Nephron (organoid): ENCODE results near the gene PIP4K2A.

Source experiments
- H3K27ac Mint-ChIP-seq, 3 experiments: 2 replicates each; pipeline ENCODE4 v1.8.0; 2020; ENCODE audit warnings: mixed read lengths in 3 of 3, mild to moderate bottlenecking in 2 of 3, moderate library complexity in 1 of 3
- H3K27me3 Mint-ChIP-seq: 2 replicates; pipeline ENCODE4 v1.8.0; 2021; ENCODE audit warnings: low read depth, mild to moderate bottlenecking, moderate library complexity, mixed read lengths
- H3K36me3 Mint-ChIP-seq: 2 replicates; pipeline ENCODE4 v1.8.0; 2020; ENCODE audit warnings: low read depth, mixed read lengths
- H3K4me1 Mint-ChIP-seq: 2 replicates; pipeline ENCODE4 v1.8.0; 2020; ENCODE audit warnings: mixed read lengths
- H3K4me3 Mint-ChIP-seq, 3 experiments: 2 replicates each; pipeline ENCODE4 v1.8.0; 2020; ENCODE audit warnings: mild to moderate bottlenecking in 3 of 3, mixed read lengths in 3 of 3, moderate library complexity in 2 of 3
- H3K9me3 Mint-ChIP-seq: 2 replicates; pipeline ENCODE4 v1.8.0; 2020; ENCODE audit warnings: mixed read lengths
- CTCF ChIP-seq, 3 experiments: fragments of 200-600 bp; sonication (generic); IDR thresholded peaks; one replicate each; pipeline ENCODE4 v1.5.0; 2021; ENCODE audit warnings: antibody characterized with exemption in 3 of 3; ENCODE audit not compliant: unreplicated experiment in 3 of 3

The PIP4K2A gene

GRCh38 chr10:22588462-22588861 is 125.9 kb downstream of the PIP4K2A start:
- H3K4me3 Mint-ChIP-seq = no peak overlapping the region

GRCh38 chr10:22583683-22584082 is 130.7 kb downstream of the PIP4K2A start:
- H3K36me3 Mint-ChIP-seq = peaks cover 23% of the 10 kb centered on the region
- TF ChIP-seq CTCF (IDR thresholded peaks at IDR 0.05; ENCODE audit: unreplicated experiment in 3 of 3) = no peak
- peaks cover 4% of the 10 kb centered on the region for H3K27me3 Mint-ChIP-seq
- H3K27ac Mint-ChIP-seq = no peak overlapping the region
- no peak overlapping the region for H3K4me3 Mint-ChIP-seq
- H3K4me1 Mint-ChIP-seq = peaks cover 6% of the 10 kb centered on the region
- H3K9me3 Mint-ChIP-seq = no peaks in the 10 kb centered on the region

More at GRCh38 chr10:22588462-22588861, 125.9 kb downstream of the PIP4K2A start:
- Mint-ChIP-seq H3K27me3 (peaks cover 4% of the 10 kb centered on the region), H3K36me3 (peaks cover 15% of the 10 kb centered on the region), H3K9me3 (no peaks in the 10 kb centered on the region), H3K27ac (no peak overlapping the region), H3K4me1 (peaks cover 6% of the 10 kb centered on the region)
- TF ChIP-seq CTCF (IDR thresholded peaks at IDR 0.05; ENCODE audit: unreplicated experiment in 3 of 3) = no peak

GRCh38 chr10:22581461-22581860 is 132.9 kb downstream of the PIP4K2A start:
- Mint-ChIP-seq H3K4me1 (peaks cover 6% of the 10 kb centered on the region), H3K27ac (no peak overlapping the region), H3K27me3 (peaks cover 4% of the 10 kb centered on the region), H3K4me3 (no peak overlapping the region), H3K36me3 (peaks cover 31% of the 10 kb centered on the region), H3K9me3 (no peaks in the 10 kb centered on the region)
- no peak for TF ChIP-seq CTCF (IDR thresholded peaks at IDR 0.05; ENCODE audit: unreplicated experiment in 3 of 3)

GRCh38 chr10:22580711-22581110 is 133.7 kb downstream of the PIP4K2A start:
- H3K27me3 Mint-ChIP-seq = peaks cover 4% of the 10 kb centered on the region
- H3K36me3 Mint-ChIP-seq = peaks cover 31% of the 10 kb centered on the region
- no peak overlapping the region for H3K4me3 Mint-ChIP-seq
- H3K27ac Mint-ChIP-seq = peak overlapping the region in 1 of 3 experiments; percentile 30
- H3K9me3 Mint-ChIP-seq = no peaks in the 10 kb centered on the region
- H3K4me1 Mint-ChIP-seq = peaks cover 6% of the 10 kb centered on the region
- no peak for TF ChIP-seq CTCF (IDR thresholded peaks at IDR 0.05; ENCODE audit: unreplicated experiment in 3 of 3)

GRCh38 chr10:22579826-22580225 is 134.6 kb downstream of the PIP4K2A start:
- no peak for TF ChIP-seq CTCF (IDR thresholded peaks at IDR 0.05; ENCODE audit: unreplicated experiment in 3 of 3)
- no peak overlapping the region for H3K27ac Mint-ChIP-seq
- peaks cover 6% of the 10 kb centered on the region for H3K4me1 Mint-ChIP-seq
- no peak overlapping the region for H3K4me3 Mint-ChIP-seq
- H3K27me3 Mint-ChIP-seq = peaks cover 4% of the 10 kb centered on the region
- H3K9me3 Mint-ChIP-seq = no peaks in the 10 kb centered on the region
- peaks cover 37% of the 10 kb centered on the region for H3K36me3 Mint-ChIP-seq

GRCh38 chr10:22573820-22574569 is 140.4 kb downstream of the PIP4K2A start:
- peak in 1 of 3 experiments; percentile 34 for TF ChIP-seq CTCF (IDR thresholded peaks at IDR 0.05; ENCODE audit: unreplicated experiment in 3 of 3)
- no peaks in the 10 kb centered on the region for H3K4me1 Mint-ChIP-seq
- no peak overlapping the region for H3K4me3 Mint-ChIP-seq
- H3K9me3 Mint-ChIP-seq = peaks cover 7% of the 10 kb centered on the region
- peaks cover 62% of the 10 kb centered on the region for H3K36me3 Mint-ChIP-seq
- H3K27me3 Mint-ChIP-seq = no peaks in the 10 kb centered on the region
- no peak overlapping the region for H3K27ac Mint-ChIP-seq
